Stimulated activated memory B cell treated with anti-CD40 and anti-IgM and Interleukin-4, amounts not matched to agents 10 μg/mL and 1 μg/mL and 100 μg/mL, for 72 hours (primary cell): ENCODE results near the gene ARL17A.
"Not testable (repeated sequence)": the region's sequence is repeated elsewhere in the genome, so short reads cannot be mapped to it uniquely, and the experiment has no call there.

Experiments
- ATAC-seq: fragments of 150-1000 bp; cut with Tn5 transposase; 2 replicates; pipeline ENCODE4 v1.10.0; 2021
- H3K27ac Mint-ChIP-seq: one replicate; pipeline ENCODE4 v1.8.0; 2022; ENCODE audit warnings: mild to moderate bottlenecking, mixed read lengths
- H3K27me3 Mint-ChIP-seq: one replicate; pipeline ENCODE4 v1.8.0; 2022; ENCODE audit warnings: mixed read lengths
- H3K36me3 Mint-ChIP-seq: one replicate; pipeline ENCODE4 v1.8.0; 2022; ENCODE audit warnings: mixed read lengths
- H3K4me1 Mint-ChIP-seq: one replicate; pipeline ENCODE4 v1.8.0; 2022; ENCODE audit warnings: mixed read lengths
- H3K4me3 Mint-ChIP-seq: one replicate; pipeline ENCODE4 v1.8.0; 2022; ENCODE audit warnings: mild to moderate bottlenecking, moderate library complexity, mixed read lengths
- H3K9me3 Mint-ChIP-seq: one replicate; pipeline ENCODE4 v1.8.0; 2022; ENCODE audit warnings: mixed read lengths

ARL17A gene

GRCh38 chr17:46579083-46580075 lies at the start of gene ARL17A:
Gene ARL17A (minus strand): TSS chr17:46579691. CDS start chr17:46576322, 3,369 bp downstream.
- not testable (repeated sequence) for H3K9me3 Mint-ChIP-seq, H3K36me3 Mint-ChIP-seq, H3K27me3 Mint-ChIP-seq, H3K27ac Mint-ChIP-seq, H3K4me1 Mint-ChIP-seq
- ATAC-seq: peak; percentile 96
- peak within 1 kb of the TSS; percentile 54 for H3K4me3 Mint-ChIP-seq

GRCh38 chr17:46628753-46629436 lies 49.4 kb upstream of the ARL17A start:
- H3K9me3 Mint-ChIP-seq, H3K4me3 Mint-ChIP-seq, H3K4me1 Mint-ChIP-seq, H3K36me3 Mint-ChIP-seq, H3K27me3 Mint-ChIP-seq, H3K27ac Mint-ChIP-seq: not testable (repeated sequence)
- peak; percentile 97 for ATAC-seq

- not testable (repeated sequence) for ATAC-seq, H3K4me1 Mint-ChIP-seq, H3K9me3 Mint-ChIP-seq, H3K36me3 Mint-ChIP-seq, H3K27ac Mint-ChIP-seq, H3K4me3 Mint-ChIP-seq, H3K27me3 Mint-ChIP-seq
Observed at GRCh38 chr17:46627452-46627851, 48.0 kb upstream of the ARL17A start.

GRCh38 chr17:46624726-46625125 lies 45.2 kb upstream of the ARL17A start:
- not testable (repeated sequence) for H3K27me3 Mint-ChIP-seq, H3K4me3 Mint-ChIP-seq, H3K36me3 Mint-ChIP-seq, H3K4me1 Mint-ChIP-seq, H3K9me3 Mint-ChIP-seq, H3K27ac Mint-ChIP-seq, ATAC-seq

- H3K4me1 Mint-ChIP-seq, ATAC-seq, H3K4me3 Mint-ChIP-seq, H3K27me3 Mint-ChIP-seq, H3K27ac Mint-ChIP-seq, H3K9me3 Mint-ChIP-seq, H3K36me3 Mint-ChIP-seq: not testable (repeated sequence)
Observed at GRCh38 chr17:46623790-46624189, 44.3 kb upstream of the ARL17A start.

GRCh38 chr17:46618975-46619374 lies 39.5 kb upstream of the ARL17A start:
- not testable (repeated sequence) for H3K4me3 Mint-ChIP-seq, H3K4me1 Mint-ChIP-seq, H3K27ac Mint-ChIP-seq, H3K9me3 Mint-ChIP-seq, ATAC-seq, H3K27me3 Mint-ChIP-seq, H3K36me3 Mint-ChIP-seq

GRCh38 chr17:46617121-46617520 lies 37.6 kb upstream of the ARL17A start:
- not testable (repeated sequence) for H3K27me3 Mint-ChIP-seq, H3K4me1 Mint-ChIP-seq, H3K9me3 Mint-ChIP-seq, ATAC-seq, H3K27ac Mint-ChIP-seq, H3K4me3 Mint-ChIP-seq, H3K36me3 Mint-ChIP-seq

GRCh38 chr17:46613876-46614275 lies 34.4 kb upstream of the ARL17A start:
- H3K27ac Mint-ChIP-seq, H3K9me3 Mint-ChIP-seq, H3K4me1 Mint-ChIP-seq, H3K36me3 Mint-ChIP-seq, H3K27me3 Mint-ChIP-seq, ATAC-seq, H3K4me3 Mint-ChIP-seq: not testable (repeated sequence)

- not testable (repeated sequence) for H3K36me3 Mint-ChIP-seq, ATAC-seq, H3K9me3 Mint-ChIP-seq, H3K4me3 Mint-ChIP-seq, H3K27ac Mint-ChIP-seq, H3K27me3 Mint-ChIP-seq, H3K4me1 Mint-ChIP-seq
Observed at GRCh38 chr17:46611304-46611703, 31.8 kb upstream of the ARL17A start.

GRCh38 chr17:46603125-46603524 lies 23.6 kb upstream of the ARL17A start:
- H3K27me3 Mint-ChIP-seq, H3K36me3 Mint-ChIP-seq, H3K4me1 Mint-ChIP-seq, H3K9me3 Mint-ChIP-seq, H3K4me3 Mint-ChIP-seq, H3K27ac Mint-ChIP-seq: not testable (repeated sequence)
- ATAC-seq: peak; percentile 94

- not testable (repeated sequence) for H3K9me3 Mint-ChIP-seq, ATAC-seq, H3K36me3 Mint-ChIP-seq, H3K27me3 Mint-ChIP-seq, H3K4me3 Mint-ChIP-seq, H3K27ac Mint-ChIP-seq, H3K4me1 Mint-ChIP-seq
Observed at GRCh38 chr17:46600767-46601166, 21.3 kb upstream of the ARL17A start.

- not testable (repeated sequence) for H3K27me3 Mint-ChIP-seq, H3K36me3 Mint-ChIP-seq, H3K4me1 Mint-ChIP-seq, H3K27ac Mint-ChIP-seq, H3K9me3 Mint-ChIP-seq, H3K4me3 Mint-ChIP-seq
- peak; percentile 66 for ATAC-seq
Observed at GRCh38 chr17:46598344-46598931, 18.9 kb upstream of the ARL17A start.

GRCh38 chr17:46591332-46591731 lies 11.8 kb upstream of the ARL17A start:
- not testable (repeated sequence) for H3K36me3 Mint-ChIP-seq, H3K4me1 Mint-ChIP-seq, H3K4me3 Mint-ChIP-seq, H3K27me3 Mint-ChIP-seq, H3K27ac Mint-ChIP-seq, H3K9me3 Mint-ChIP-seq
- ATAC-seq: peak; percentile 90

GRCh38 chr17:46590157-46591146 lies 11.0 kb upstream of the ARL17A start, which contains the start of gene NSF:
Gene NSF (plus strand): TSS chr17:46590669. CDS start chr17:46590776, 107 bp downstream.
- H3K27ac Mint-ChIP-seq, H3K4me1 Mint-ChIP-seq, H3K4me3 Mint-ChIP-seq, H3K36me3 Mint-ChIP-seq, H3K27me3 Mint-ChIP-seq, H3K9me3 Mint-ChIP-seq: not testable (repeated sequence)
- peak; percentile 90 for ATAC-seq

GRCh38 chr17:46585444-46585843 lies 6.0 kb upstream of the ARL17A start:
- not testable (repeated sequence) for H3K4me1 Mint-ChIP-seq, H3K9me3 Mint-ChIP-seq, H3K36me3 Mint-ChIP-seq, H3K4me3 Mint-ChIP-seq, ATAC-seq, H3K27ac Mint-ChIP-seq, H3K27me3 Mint-ChIP-seq
